Gastroesophageal sphincter (tissue), 4 donors: ENCODE results near the gene PRSS8. TPM values are rescaled to one million over a fixed set of nuclear protein-coding genes. Genes with fewer than 3 reads are reported as not detected.

Experiments used
- ATAC-seq: fragments of 150-250 bp; one replicate; pipeline ENCODE4 v1.9.1; 2016; ENCODE audit warnings: mild to moderate bottlenecking, moderate library complexity
- H3K27ac ChIP-seq, 4 donors: fragments of 200-600 bp; sonication (generic) in 3 of 4; 1 replicate in 3 of 4; 2 replicates in 1 of 4; pipeline ENCODE4 v1.5.1; 2016 to 2019
- H3K27me3 ChIP-seq: fragments of 200-600 bp; sonication (generic); one replicate; pipeline ENCODE4 v1.5.1; 2019
- H3K36me3 ChIP-seq, 2 donors: fragments of 200-600 bp; sonication (generic); one replicate each; pipeline ENCODE4 v1.5.1; 2019; ENCODE audit warnings: control low read depth in 1 of 2
- H3K4me1 ChIP-seq, 3 donors: fragments of 200-600 bp; sonication (generic); 1 replicate in 2 of 3; 2 replicates in 1 of 3; pipeline ENCODE4 v1.5.1; 2016 to 2019; ENCODE audit warnings: control low read depth in 2 of 3
- H3K4me3 ChIP-seq, 2 donors: fragments of 200-600 bp; sonication (generic); one replicate each; pipeline ENCODE4 v1.5.1; 2019; ENCODE audit warnings: mild to moderate bottlenecking in 1 of 2, moderate library complexity in 1 of 2
- H3K9me3 ChIP-seq, 3 donors: fragments of 200-600 bp; sonication (generic); one replicate each; pipeline ENCODE4 v1.5.1; 2017 to 2019; ENCODE audit warnings: control low read depth in 2 of 3
- EP300 ChIP-seq: sonication (generic); formaldehyde crosslinking; IDR thresholded peaks from one replicate; pipeline ENCODE4 v1.6.1; 2017; ENCODE audit warnings: antibody characterized with exemption, mild to moderate bottlenecking
- POLR2A ChIP-seq, 2 donors: fragments of 450-650 bp; IDR thresholded peaks; one replicate each; pipeline ENCODE4 v1.6.1; 2017; ENCODE audit warnings: antibody characterized with exemption in 2 of 2, mild to moderate bottlenecking in 2 of 2, moderate library complexity in 1 of 2
- POLR2AphosphoS5 ChIP-seq: sonication (generic); formaldehyde crosslinking; IDR thresholded peaks from one replicate; pipeline ENCODE4 v1.6.1; 2017; ENCODE audit warnings: antibody characterized with exemption
- WGBS, 2 donors: methylation state at CpG; one replicate each; pipeline ENCODE4 v1.1.5; 2018; ENCODE audit warnings: low coverage in 1 of 2; 5-methylcytosine and 5-hydroxymethylcytosine counted together
- total RNA-seq, 4 donors: library from RNA; depleted of rRNA; stranded (reverse); fragments of >200 nt; gene quantifications; one replicate each; pipeline ENCODE4 v1.1.0, GENCODE V29; 2016
- TF ChIP-seq, protein P1 (sequence below), 4 experiments: fragments of 200-600 bp in 2 of 4; fragments of 450-650 bp in 2 of 4; sonication (generic) in 1 of 4; IDR thresholded peaks; one replicate each; pipeline ENCODE4 v1.5.1; 2017 to 2019; ENCODE audit warnings: antibody characterized with exemption in 4 of 4, mild to moderate bottlenecking in 2 of 4, moderate library complexity in 2 of 4

PRSS8 gene
- total RNA-seq, 4 donors from 2014 or later = 4.1 TPM; not detected in 3

DNA sequence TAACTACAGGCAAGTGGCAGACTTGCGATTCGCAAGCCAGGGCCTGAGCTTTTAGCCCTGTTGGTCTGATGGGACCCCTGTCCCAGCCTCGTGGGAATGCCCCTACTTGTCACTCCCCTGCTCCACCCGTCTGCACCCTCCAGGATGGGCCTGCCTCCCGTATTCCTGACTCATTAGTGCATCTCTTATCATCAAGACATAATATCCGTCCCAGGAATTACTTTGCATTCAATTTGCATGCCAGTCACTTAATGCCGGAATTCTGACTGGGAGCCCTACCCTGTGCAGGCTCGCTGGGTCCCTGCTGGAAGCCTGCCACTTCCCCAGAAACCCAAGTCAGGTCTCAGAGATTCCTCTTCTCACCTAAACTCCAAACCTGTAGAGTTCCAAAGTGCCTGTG lies 50.1 kb downstream of the PRSS8 start:
- H3K9me3 ChIP-seq = no peaks in the 10 kb centered on the region
- WGBS, 2 donors = 64 to 86% methylated on average over 5 to 7 of the region's 8 CpGs
- H3K4me1 ChIP-seq = peaks cover 0 to 25% (median 3%) of the 10 kb centered on the region in 3 donors
- no peak for TF ChIP-seq EP300
- no peak for TF ChIP-seq POLR2A (IDR thresholded peaks at IDR 0.05)
- TF ChIP-seq, protein P1, sequence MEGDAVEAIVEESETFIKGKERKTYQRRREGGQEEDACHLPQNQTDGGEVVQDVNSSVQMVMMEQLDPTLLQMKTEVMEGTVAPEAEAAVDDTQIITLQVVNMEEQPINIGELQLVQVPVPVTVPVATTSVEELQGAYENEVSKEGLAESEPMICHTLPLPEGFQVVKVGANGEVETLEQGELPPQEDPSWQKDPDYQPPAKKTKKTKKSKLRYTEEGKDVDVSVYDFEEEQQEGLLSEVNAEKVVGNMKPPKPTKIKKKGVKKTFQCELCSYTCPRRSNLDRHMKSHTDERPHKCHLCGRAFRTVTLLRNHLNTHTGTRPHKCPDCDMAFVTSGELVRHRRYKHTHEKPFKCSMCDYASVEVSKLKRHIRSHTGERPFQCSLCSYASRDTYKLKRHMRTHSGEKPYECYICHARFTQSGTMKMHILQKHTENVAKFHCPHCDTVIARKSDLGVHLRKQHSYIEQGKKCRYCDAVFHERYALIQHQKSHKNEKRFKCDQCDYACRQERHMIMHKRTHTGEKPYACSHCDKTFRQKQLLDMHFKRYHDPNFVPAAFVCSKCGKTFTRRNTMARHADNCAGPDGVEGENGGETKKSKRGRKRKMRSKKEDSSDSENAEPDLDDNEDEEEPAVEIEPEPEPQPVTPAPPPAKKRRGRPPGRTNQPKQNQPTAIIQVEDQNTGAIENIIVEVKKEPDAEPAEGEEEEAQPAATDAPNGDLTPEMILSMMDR (IDR thresholded peaks at IDR 0.05) = no peak
- TF ChIP-seq POLR2AphosphoS5 = no peak
- H3K27me3 ChIP-seq = no peaks in the 10 kb centered on the region
- H3K27ac ChIP-seq = no peak overlapping the region
- peaks cover 0 to 100% of the 10 kb centered on the region in 2 donors for H3K36me3 ChIP-seq
- no peak overlapping the region for H3K4me3 ChIP-seq
- no peak for ATAC-seq

- Histone ChIP-seq H3K27ac (no peak overlapping the region), H3K36me3 (peaks cover 0 to 100% of the 10 kb centered on the region in 2 donors), H3K4me1 (peaks cover 0 to 25% (median 3%) of the 10 kb centered on the region in 3 donors), H3K9me3 (no peaks in the 10 kb centered on the region), H3K4me3 (no peak overlapping the region), H3K27me3 (no peaks in the 10 kb centered on the region)
- TF ChIP-seq POLR2AphosphoS5 (no peak), POLR2A (IDR thresholded peaks at IDR 0.05) (no peak), EP300 (no peak)
- TF ChIP-seq, protein P1 (IDR thresholded peaks at IDR 0.05) = no peak
- no peak for ATAC-seq
- WGBS, 2 donors = no CpG with 5 or more reads among the region's 16 CpGs
These were observed 50.8 kb downstream of the PRSS8 start for GRCh38 chr16:31084584-31085302.

DNA sequence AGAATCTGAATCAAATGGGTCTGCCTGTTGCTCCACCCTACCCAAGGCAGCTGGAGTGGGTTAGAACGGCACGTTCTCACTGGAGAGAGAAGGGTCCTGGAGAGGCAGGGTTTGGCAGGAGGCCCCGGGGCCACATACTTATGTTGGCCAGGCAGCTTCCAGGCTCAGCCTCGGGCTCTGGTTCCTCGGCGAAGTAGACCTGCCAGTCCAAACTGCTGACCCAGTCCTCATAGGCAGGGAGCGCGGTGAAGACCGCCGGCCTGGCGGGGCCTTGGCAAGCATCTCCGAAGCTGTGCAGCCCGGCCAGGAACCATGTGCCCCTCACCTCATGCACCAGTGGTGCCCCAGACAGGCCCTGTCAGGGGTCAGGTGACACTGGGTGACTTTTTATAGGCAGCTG lies 51.5 kb downstream of the PRSS8 start:
- no peak for ATAC-seq
- TF ChIP-seq POLR2AphosphoS5 = no peak
- TF ChIP-seq, protein P1 (IDR thresholded peaks at IDR 0.05) = no peak
- no peak for TF ChIP-seq EP300
- no peak for TF ChIP-seq POLR2A (IDR thresholded peaks at IDR 0.05)
- WGBS, 2 donors = 17% methylated on average over 2 of the region's 13 CpGs; no CpG with 5 or more reads in 1 of the 2 donors
- Histone ChIP-seq H3K27me3 (no peaks in the 10 kb centered on the region), H3K9me3 (no peaks in the 10 kb centered on the region), H3K27ac (no peak overlapping the region), H3K36me3 (peaks cover 0 to 100% of the 10 kb centered on the region in 2 donors), H3K4me3 (no peak overlapping the region), H3K4me1 (peaks cover 0 to 25% (median 3%) of the 10 kb centered on the region in 3 donors)

DNA sequence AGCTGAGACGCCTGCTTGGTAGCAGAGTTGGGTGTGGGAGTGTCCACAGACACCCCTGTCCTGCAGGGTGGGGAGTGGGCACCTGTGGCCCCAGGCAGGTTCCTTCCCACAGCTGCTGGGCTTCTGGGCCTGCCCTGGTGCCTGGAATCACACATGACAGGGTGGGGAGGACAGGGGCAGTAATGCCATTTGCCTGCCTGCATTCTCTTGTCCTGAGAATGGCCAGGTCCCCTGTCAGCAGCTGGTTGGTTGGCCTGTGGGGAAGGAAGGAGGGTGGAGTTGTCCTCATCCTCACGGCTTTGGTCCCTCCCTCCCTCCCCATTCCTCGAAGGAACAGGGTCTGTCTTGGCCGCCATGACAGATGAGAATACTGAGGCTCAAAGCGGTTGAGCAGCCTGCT lies 52.0 kb downstream of the PRSS8 start:
- Histone ChIP-seq H3K4me1 (peaks cover 0 to 25% (median 3%) of the 10 kb centered on the region in 3 donors), H3K27me3 (no peaks in the 10 kb centered on the region), H3K36me3 (peaks cover 0 to 100% of the 10 kb centered on the region in 2 donors), H3K27ac (no peak overlapping the region), H3K9me3 (no peaks in the 10 kb centered on the region), H3K4me3 (no peak overlapping the region)
- ATAC-seq = no peak
- 60% methylated on average over 2 of the region's 5 CpGs; no CpG with 5 or more reads in 1 of the 2 donors for WGBS, 2 donors
- TF ChIP-seq POLR2AphosphoS5 = no peak
- TF ChIP-seq EP300 = no peak
- no peak for TF ChIP-seq POLR2A (IDR thresholded peaks at IDR 0.05)
- TF ChIP-seq, protein P1 (IDR thresholded peaks at IDR 0.05) = no peak

- no peaks in the 10 kb centered on the region for H3K27me3 ChIP-seq
- TF ChIP-seq EP300 = no peak
- TF ChIP-seq, protein P1 (IDR thresholded peaks at IDR 0.05) = no peak
- TF ChIP-seq POLR2A (IDR thresholded peaks at IDR 0.05) = no peak
- no peak for TF ChIP-seq POLR2AphosphoS5
- WGBS, 2 donors = 38 to 90% methylated on average over 2 to 7 of the region's 9 CpGs
- no peak overlapping the region for H3K27ac ChIP-seq
- ATAC-seq = no peak
- peaks cover 0 to 100% of the 10 kb centered on the region in 2 donors for H3K36me3 ChIP-seq
- peaks cover 0 to 25% (median 3%) of the 10 kb centered on the region in 3 donors for H3K4me1 ChIP-seq
- no peaks in the 10 kb centered on the region for H3K9me3 ChIP-seq
- H3K4me3 ChIP-seq = no peak overlapping the region
These were observed 52.4 kb downstream of the PRSS8 start for GRCh38 chr16:31083081-31083480.
